RWPE2 (cell line): Measurements from ENCODE around the gene DIP2B.

Experiments used
- ATAC-seq: fragments of 200-7000 bp; cut with Tn5 transposase; 3 replicates; pipeline ENCODE4 v1.9.1; 2021; ENCODE audit warnings: low read depth
- DNase-seq: peaks from one replicate; pipeline ENCODE4 v3.0.0-alpha.2; 2020; ENCODE audit warnings: low spot score
- H3K27ac ChIP-seq: fragments of 450-650 bp; 2 replicates; pipeline ENCODE4 v1.5.1; 2017; ENCODE audit warnings: mild to moderate bottlenecking; ENCODE audit not compliant: poor library complexity, severe bottlenecking
- H3K27me3 ChIP-seq: fragments of 250-450 bp; sonication (Bioruptor Pico); 2 replicates; pipeline ENCODE4 v1.5.1; 2021; ENCODE audit warnings: mild to moderate bottlenecking, moderate library complexity; ENCODE audit not compliant: insufficient read depth, poor library complexity, severe bottlenecking
- H3K36me3 ChIP-seq: fragments of 250-450 bp; sonication (Bioruptor Pico); 2 replicates; pipeline ENCODE4 v1.5.1; 2020; ENCODE audit warnings: low read depth, mild to moderate bottlenecking, moderate library complexity
- H3K4me1 ChIP-seq: fragments of 250-450 bp; sonication (Bioruptor Pico); 2 replicates; pipeline ENCODE4 v1.5.1; 2021; ENCODE audit warnings: mild to moderate bottlenecking, moderate library complexity; ENCODE audit not compliant: insufficient read depth, poor library complexity, severe bottlenecking
- H3K4me3 ChIP-seq: fragments of 250-450 bp; sonication (Bioruptor Pico); 2 replicates; pipeline ENCODE4 v1.5.1; 2021; ENCODE audit warnings: mild to moderate bottlenecking, moderate library complexity; ENCODE audit not compliant: severe bottlenecking
- H3K9me3 ChIP-seq: fragments of 250-450 bp; sonication (Bioruptor Pico); 2 replicates; pipeline ENCODE4 v1.5.1; 2021; ENCODE audit warnings: mild to moderate bottlenecking, moderate library complexity; ENCODE audit not compliant: severe bottlenecking
- TF ChIP-seq, protein P1 (sequence below): fragments of 450-650 bp; IDR thresholded peaks from one replicate; pipeline ENCODE4 v1.5.1; 2017; ENCODE audit warnings: mild to moderate bottlenecking, moderate library complexity; ENCODE audit not compliant: poor library complexity, severe bottlenecking

DIP2B gene

DNA sequence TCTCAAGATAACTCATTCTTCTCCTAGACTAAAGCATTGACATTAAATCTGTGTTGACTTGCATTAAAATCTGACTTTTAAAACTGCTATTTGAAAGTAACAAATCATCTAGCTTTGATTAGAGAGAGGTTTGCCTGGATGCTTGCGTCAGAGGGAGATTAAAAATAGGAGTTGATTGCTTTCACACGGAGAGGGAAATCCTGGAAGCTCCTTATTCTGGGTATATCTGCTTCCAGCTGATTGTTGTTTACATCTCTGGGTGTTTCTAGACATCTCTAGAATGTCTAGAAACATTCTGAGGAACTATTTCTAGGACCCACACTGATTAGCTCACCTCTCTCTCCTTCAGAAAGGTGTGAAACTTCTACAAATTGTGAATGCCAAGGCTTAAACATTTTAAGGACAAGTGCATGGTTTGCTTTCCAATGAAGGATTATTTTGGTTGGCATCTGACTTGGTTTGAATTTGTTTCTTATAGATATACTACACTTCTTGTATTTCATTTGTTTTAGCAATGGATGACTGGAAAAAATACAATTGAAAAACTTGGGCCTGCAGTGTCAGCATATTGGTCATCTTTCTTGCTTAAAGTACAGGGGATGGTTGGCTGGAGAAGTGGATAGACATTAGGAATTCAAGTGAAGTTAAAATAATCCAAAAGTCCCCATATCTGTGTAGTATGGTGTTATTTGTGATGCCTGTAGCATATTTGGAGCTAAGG lies 2.1 kb downstream of the DIP2B start:
- Histone ChIP-seq H3K27me3 (no peaks in the 10 kb centered on the region), H3K27ac (peak overlapping the region; percentile 73), H3K9me3 (no peaks in the 10 kb centered on the region), H3K36me3 (0 out of 2 replicates have a peak, but pooled peaks cover 2% of the 10 kb centered on the region), H3K4me3 (peak overlapping the region; percentile 92), H3K4me1 (peaks cover 33% of the 10 kb centered on the region)
- DNase-seq (no peak), ATAC-seq (no peak)
- TF ChIP-seq, protein P1, sequence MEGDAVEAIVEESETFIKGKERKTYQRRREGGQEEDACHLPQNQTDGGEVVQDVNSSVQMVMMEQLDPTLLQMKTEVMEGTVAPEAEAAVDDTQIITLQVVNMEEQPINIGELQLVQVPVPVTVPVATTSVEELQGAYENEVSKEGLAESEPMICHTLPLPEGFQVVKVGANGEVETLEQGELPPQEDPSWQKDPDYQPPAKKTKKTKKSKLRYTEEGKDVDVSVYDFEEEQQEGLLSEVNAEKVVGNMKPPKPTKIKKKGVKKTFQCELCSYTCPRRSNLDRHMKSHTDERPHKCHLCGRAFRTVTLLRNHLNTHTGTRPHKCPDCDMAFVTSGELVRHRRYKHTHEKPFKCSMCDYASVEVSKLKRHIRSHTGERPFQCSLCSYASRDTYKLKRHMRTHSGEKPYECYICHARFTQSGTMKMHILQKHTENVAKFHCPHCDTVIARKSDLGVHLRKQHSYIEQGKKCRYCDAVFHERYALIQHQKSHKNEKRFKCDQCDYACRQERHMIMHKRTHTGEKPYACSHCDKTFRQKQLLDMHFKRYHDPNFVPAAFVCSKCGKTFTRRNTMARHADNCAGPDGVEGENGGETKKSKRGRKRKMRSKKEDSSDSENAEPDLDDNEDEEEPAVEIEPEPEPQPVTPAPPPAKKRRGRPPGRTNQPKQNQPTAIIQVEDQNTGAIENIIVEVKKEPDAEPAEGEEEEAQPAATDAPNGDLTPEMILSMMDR = no peak

DNA sequence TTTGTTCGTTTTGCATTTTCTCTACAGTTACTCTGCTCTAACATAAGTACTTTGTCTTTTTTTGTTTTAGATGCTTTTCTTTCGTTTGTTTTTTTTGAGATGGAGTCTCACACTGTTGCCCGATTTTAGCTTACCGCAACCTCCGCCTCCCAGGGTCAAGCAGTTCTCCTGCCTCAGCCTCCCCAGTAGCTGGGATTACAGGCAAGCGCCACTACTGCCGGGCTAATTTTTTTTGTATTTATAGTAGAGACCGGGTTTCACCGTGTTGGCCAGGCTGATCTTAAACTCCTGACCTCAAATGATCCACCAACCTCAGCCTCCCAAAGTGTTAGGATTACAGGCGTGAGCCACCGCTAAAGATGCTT lies 2.7 kb downstream of the DIP2B start:
- H3K9me3 ChIP-seq = no peaks in the 10 kb centered on the region
- ATAC-seq = no peak
- no peak overlapping the region for H3K4me3 ChIP-seq
- H3K27ac ChIP-seq = peak overlapping the region; percentile 73
- H3K36me3 ChIP-seq = 0 out of 2 replicates have a peak, but pooled peaks cover 2% of the 10 kb centered on the region
- DNase-seq = no peak
- no peaks in the 10 kb centered on the region for H3K27me3 ChIP-seq
- peaks cover 33% of the 10 kb centered on the region for H3K4me1 ChIP-seq
- TF ChIP-seq, protein P1 = no peak

DNA sequence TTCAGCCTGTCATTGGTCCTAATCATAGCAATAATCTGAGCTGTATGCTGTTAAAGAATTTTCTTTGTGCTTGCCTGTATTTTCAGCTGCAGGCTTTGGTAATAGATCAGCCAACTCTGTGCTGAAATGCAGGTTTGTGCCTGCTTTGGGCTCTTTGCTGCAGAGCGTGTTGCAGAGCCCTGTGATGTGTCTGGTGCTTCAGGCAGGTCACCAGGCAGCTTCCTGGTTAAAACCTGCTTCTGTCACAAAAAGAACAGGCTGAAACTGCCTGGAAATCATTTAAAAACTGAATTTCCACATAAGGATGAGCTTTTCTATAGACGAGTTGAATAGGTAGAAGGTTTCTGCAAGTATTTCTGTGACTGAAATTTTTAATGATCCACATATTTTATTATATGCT lies 3.1 kb downstream of the DIP2B start:
- DNase-seq (no peak), ATAC-seq (no peak)
- TF ChIP-seq, protein P1 = no peak
- no peak overlapping the region for H3K4me3 ChIP-seq
- peak overlapping the region; percentile 73 for H3K27ac ChIP-seq
- H3K4me1 ChIP-seq = peaks cover 33% of the 10 kb centered on the region
- no peaks in the 10 kb centered on the region for H3K9me3 ChIP-seq
- H3K27me3 ChIP-seq = no peaks in the 10 kb centered on the region
- 0 out of 2 replicates have a peak, but pooled peaks cover 2% of the 10 kb centered on the region for H3K36me3 ChIP-seq

DNA sequence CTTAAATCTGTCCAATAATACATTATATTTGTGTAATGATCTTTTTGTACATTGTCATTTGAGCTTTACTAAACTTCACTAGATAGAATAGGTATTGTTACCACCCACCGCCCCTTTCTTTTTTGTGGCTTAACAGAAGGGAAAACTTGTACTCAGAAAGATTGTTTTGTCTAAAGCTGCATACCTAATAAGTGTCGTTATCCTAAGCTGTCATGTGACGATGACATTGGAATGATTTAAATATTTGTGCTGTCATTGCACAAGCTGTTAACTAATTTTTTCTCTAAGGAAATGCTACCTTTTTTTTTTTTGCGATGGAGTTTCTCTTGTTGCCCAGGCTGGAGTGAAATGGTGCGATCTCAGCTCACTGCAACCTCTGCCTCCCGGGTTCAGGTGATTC lies 3.6 kb downstream of the DIP2B start:
- H3K27ac ChIP-seq = no peak overlapping the region
- no peaks in the 10 kb centered on the region for H3K9me3 ChIP-seq
- no peak overlapping the region for H3K4me3 ChIP-seq
- H3K4me1 ChIP-seq = peaks cover 33% of the 10 kb centered on the region
- ATAC-seq (no peak), DNase-seq (no peak)
- no peaks in the 10 kb centered on the region for H3K27me3 ChIP-seq
- TF ChIP-seq, protein P1 = no peak
- H3K36me3 ChIP-seq = 0 out of 2 replicates have a peak, but pooled peaks cover 2% of the 10 kb centered on the region
